HepG2 (cell line): Measurements from ENCODE around the gene ABHD6.

Source experiments
- ARNTL ChIP-seq: sonication (generic); formaldehyde crosslinking; IDR thresholded peaks from 2 replicates; pipeline ENCODE4 v1.4.0; 2020; ENCODE audit warnings: mild to moderate bottlenecking, missing genetic modification reagents
- EP300 ChIP-seq, 3 experiments: sonication (generic) in 1 of 3; formaldehyde crosslinking in 1 of 3; IDR thresholded peaks; 2 replicates each; pipeline versions ENCODE4 v1.5.1 to v1.6.1; 2011 to 2020; ENCODE audit warnings: low read depth in 2 of 3, low read length in 2 of 3, borderline replicate concordance in 1 of 3, improper control_type of control experiment in 1 of 3, mild to moderate bottlenecking in 1 of 3, missing genetic modification reagents in 1 of 3, moderate library complexity in 1 of 3
- IRX3 ChIP-seq: sonication (generic); formaldehyde crosslinking; IDR thresholded peaks from 2 replicates; pipeline ENCODE4 v1.8.1; 2023; ENCODE audit warnings: mild to moderate bottlenecking, low read depth, missing genetic modification reagents, borderline replicate concordance
- ZFAT ChIP-seq: sonication (generic); formaldehyde crosslinking; conservative IDR thresholded peaks from 2 replicates; pipeline ENCODE4 v1.8.1; 2023; ENCODE audit warnings: missing genetic modification reagents, inconsistent platforms
- TF ChIP-seq, protein P1 (sequence below): sonication (generic); formaldehyde crosslinking; IDR thresholded peaks from 2 replicates; pipeline ENCODE4 v1.4.0; 2020; ENCODE audit warnings: mild to moderate bottlenecking, missing genetic modification reagents
- TF ChIP-seq, protein P2 (sequence below): sonication (generic); formaldehyde crosslinking; IDR thresholded peaks from 2 replicates; pipeline ENCODE4 v1.8.0; 2022; ENCODE audit warnings: mild to moderate bottlenecking, missing genetic modification reagents, moderate library complexity

DNA sequence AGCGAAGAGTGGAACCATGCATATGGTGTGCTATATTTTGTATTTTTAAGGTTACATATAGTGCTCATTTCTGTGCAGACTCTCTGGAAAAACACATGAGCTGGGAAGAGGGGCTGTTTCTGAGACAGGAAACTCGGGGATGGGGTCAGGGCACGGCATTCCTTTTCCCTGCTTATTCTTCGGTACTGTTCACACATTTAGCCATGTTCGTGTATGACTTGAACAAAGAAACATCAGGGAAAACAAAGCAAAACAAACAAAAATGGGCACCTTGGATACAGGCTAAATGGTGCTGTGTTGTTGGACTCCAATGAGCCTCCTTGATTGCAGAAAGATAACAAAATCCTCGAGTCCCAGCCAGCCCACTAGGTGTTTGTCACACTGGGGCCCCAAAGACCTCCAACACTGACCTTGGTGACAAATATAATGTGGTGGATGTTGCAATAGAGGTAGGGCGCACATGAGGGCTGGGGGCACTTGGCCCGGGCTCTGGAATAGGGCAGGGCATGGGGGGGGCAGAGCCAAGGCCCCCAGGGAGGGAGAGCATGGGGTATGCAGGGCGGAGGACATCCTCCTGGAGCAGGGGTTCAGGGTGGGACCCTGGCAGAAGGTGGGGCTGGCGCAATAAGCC lies 46.1 kb upstream of the ABHD6 start:
- TF ChIP-seq, protein P1, sequence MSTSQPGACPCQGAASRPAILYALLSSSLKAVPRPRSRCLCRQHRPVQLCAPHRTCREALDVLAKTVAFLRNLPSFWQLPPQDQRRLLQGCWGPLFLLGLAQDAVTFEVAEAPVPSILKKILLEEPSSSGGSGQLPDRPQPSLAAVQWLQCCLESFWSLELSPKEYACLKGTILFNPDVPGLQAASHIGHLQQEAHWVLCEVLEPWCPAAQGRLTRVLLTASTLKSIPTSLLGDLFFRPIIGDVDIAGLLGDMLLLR (CRISPR knock-in tag): no peak
- peak in 1 of 2 experiments; percentile 74; a peak in 2 of 4 replicates for TF ChIP-seq EP300 (IDR thresholded peaks at IDR 0.05; ENCODE audit: low read depth in 2 of 2, low read length in 2 of 2)
- TF ChIP-seq EP300 (CRISPR knock-in tag; IDR thresholded peaks at IDR 0.05; ENCODE audit: borderline replicate concordance): peak; percentile 69; the same call in 1 of the 2 replicates
- peak; percentile 63; the same call in 1 of the 2 replicates for TF ChIP-seq ARNTL (CRISPR knock-in tag)
- no peak for TF ChIP-seq ZFAT (CRISPR knock-in tag)
- TF ChIP-seq, protein P2, sequence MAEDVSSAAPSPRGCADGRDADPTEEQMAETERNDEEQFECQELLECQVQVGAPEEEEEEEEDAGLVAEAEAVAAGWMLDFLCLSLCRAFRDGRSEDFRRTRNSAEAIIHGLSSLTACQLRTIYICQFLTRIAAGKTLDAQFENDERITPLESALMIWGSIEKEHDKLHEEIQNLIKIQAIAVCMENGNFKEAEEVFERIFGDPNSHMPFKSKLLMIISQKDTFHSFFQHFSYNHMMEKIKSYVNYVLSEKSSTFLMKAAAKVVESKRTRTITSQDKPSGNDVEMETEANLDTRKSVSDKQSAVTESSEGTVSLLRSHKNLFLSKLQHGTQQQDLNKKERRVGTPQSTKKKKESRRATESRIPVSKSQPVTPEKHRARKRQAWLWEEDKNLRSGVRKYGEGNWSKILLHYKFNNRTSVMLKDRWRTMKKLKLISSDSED (CRISPR knock-in tag): no peak
- no peak for TF ChIP-seq IRX3 (CRISPR knock-in tag)
